Activated T-cell treated with anti-CD3 and anti-CD28 coated beads, Interleukin-2, amount 50 U/mL, for 4 hours (primary cell): Measurements from ENCODE around the gene GALNT1. TPM values are rescaled to one million over a fixed set of nuclear protein-coding genes. Genes with fewer than 3 reads are reported as not detected.

Experiments
- ATAC-seq, 2 donors: fragments of 200-7000 bp; cut with Tn5 transposase; one replicate each; pipeline ENCODE4 v1.10.0; 2021
- DNase-seq: peaks from one replicate; pipeline ENCODE4 v3.0.0-alpha.2; 2020
- H3K27me3 Mint-ChIP-seq: one replicate; pipeline ENCODE4 v1.8.0; 2021; ENCODE audit warnings: low read depth, mixed read lengths
- H3K36me3 Mint-ChIP-seq: one replicate; pipeline ENCODE4 v1.8.0; 2022; ENCODE audit warnings: mixed read lengths; ENCODE audit not compliant: insufficient read depth
- H3K4me1 Mint-ChIP-seq: one replicate; pipeline ENCODE4 v1.8.0; 2021; ENCODE audit warnings: low read depth, mixed read lengths
- H3K4me3 Mint-ChIP-seq: one replicate; pipeline ENCODE4 v1.8.0; 2021; ENCODE audit warnings: mild to moderate bottlenecking, moderate library complexity, mixed read lengths
- H3K9me3 Mint-ChIP-seq: one replicate; pipeline ENCODE4 v1.8.0; 2021; ENCODE audit warnings: mixed read lengths
- total RNA-seq, 3 donors: library from RNA; stranded (reverse); gene quantifications; one replicate each; pipeline ENCODE4 v1.2.1, GENCODE V29; 2021

Gene GALNT1
- total RNA-seq, 3 donors from 2014 or later, result 39.5 to 47.0 (median 43.9) TPM

DNA sequence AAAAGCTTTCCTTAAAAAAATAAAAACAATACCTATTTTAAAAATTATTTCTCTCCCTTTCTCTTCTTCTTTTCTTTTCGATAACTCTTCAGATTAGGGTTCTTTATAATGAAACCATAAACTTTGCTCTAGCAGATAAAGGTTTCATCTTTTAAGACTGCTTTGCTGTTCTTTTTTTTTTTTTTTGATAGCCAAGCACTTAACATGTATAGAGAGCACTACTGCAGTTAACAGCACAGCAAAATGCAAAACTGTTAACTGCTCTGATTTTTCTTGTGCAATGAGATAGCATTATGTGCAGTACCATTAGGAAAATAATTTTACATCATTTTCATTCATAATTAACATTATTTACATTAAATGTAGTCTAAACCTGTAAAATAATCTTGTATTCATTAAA is 36.3 kb downstream of the GALNT1 start:
- Mint-ChIP-seq H3K4me1 (peaks cover 26% of the 10 kb centered on the region), H3K4me3 (no peak overlapping the region), H3K36me3 (peaks cover 1% of the 10 kb centered on the region), H3K27me3 (no peaks in the 10 kb centered on the region), H3K9me3 (no peaks in the 10 kb centered on the region)
- ATAC-seq (no peak), DNase-seq (no peak)

DNA sequence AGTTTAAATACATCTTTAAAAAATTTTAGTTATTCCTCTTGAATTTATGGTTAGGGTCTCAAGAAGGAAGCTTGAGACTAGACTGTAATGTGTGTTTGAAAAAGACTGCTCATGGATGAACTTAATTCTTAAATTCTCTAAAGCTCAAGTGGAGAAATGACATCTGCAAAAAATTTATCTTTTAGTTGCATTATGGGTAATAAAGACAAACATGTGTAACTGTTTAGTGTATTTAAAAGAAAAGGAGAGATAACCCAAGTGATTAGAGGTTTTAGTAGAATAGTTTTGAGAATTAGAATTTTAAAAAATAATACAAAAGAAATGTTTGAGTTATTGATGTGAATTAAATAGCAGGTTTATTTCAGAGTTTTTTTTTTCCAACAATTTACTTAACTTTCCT is 36.7 kb downstream of the GALNT1 start:
- H3K36me3 Mint-ChIP-seq, result peaks cover 1% of the 10 kb centered on the region
- peaks cover 28% of the 10 kb centered on the region for H3K4me1 Mint-ChIP-seq
- no peak overlapping the region for H3K4me3 Mint-ChIP-seq
- ATAC-seq, result no peak
- H3K9me3 Mint-ChIP-seq, result no peaks in the 10 kb centered on the region
- no peaks in the 10 kb centered on the region for H3K27me3 Mint-ChIP-seq
- DNase-seq, result no peak

DNA sequence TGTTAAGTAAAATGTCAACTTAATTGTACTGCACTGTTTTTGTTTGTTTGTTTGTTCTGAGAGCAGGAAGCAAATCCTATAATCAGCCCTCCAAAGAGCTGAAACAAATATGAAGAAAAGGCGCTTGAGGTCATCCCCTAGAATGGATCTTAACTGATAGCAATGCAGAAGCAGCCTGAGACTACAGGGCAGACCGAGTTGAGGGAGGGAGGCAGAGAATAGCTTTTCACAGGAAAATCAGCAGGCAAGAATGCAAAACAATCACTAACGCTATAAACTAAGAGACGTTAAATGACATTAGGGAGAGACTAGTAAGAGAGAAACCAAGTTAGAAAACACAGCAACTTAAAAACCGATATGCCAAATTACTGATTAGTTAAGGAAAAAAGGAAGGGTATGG is 37.2 kb downstream of the GALNT1 start:
- Mint-ChIP-seq H3K27me3 (no peaks in the 10 kb centered on the region), H3K4me3 (no peak overlapping the region), H3K9me3 (no peaks in the 10 kb centered on the region), H3K36me3 (peaks cover 1% of the 10 kb centered on the region), H3K4me1 (peaks cover 31% of the 10 kb centered on the region)
- no peak for ATAC-seq
- DNase-seq, result no peak

DNA sequence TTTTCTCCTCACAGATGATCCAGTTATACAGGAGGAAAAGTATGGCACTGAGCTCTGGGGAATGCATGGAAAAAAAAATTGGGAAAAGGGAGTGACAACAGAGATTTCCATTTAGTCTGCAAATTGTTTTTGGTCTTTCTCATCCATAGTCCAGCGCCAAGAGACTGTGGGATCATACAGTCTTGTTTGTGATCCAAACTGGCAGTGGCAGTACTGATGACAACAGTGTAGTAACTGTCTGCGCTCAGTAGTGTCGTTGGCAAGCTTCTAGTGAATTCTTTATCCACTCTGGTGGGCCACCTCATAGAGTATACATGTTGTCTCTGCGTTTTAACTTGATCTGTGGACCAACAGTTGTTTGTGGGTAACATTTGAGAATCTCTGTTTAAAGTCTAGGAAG is 37.9 kb downstream of the GALNT1 start:
- no peak overlapping the region for H3K4me3 Mint-ChIP-seq
- H3K27me3 Mint-ChIP-seq, result no peaks in the 10 kb centered on the region
- no peaks in the 10 kb centered on the region for H3K9me3 Mint-ChIP-seq
- DNase-seq (no peak), ATAC-seq (no peak)
- peaks cover 36% of the 10 kb centered on the region for H3K4me1 Mint-ChIP-seq
- H3K36me3 Mint-ChIP-seq, result peaks cover 1% of the 10 kb centered on the region

DNA sequence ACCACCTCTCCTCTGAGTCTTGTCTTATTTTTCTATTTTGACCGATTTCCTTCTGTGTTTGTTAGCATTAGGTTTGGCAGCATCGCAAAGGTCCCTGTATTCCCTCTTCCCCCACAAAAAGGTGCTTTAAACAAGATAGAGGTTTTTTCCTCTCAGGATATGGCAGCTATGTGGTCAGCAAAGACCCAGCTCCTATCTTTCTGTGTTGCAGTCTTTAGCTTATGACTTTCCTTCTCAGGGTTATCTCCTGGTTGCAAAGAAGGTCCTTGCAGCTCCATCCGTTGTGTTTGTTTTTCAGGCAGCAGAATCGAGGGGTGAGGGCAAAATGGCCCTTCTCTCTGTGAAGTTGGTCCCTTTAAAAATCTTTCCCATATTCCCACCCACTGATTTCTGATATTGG is 38.4 kb downstream of the GALNT1 start:
- Mint-ChIP-seq H3K4me3 (no peak overlapping the region), H3K27me3 (no peaks in the 10 kb centered on the region), H3K36me3 (peaks cover 1% of the 10 kb centered on the region), H3K4me1 (peaks cover 36% of the 10 kb centered on the region), H3K9me3 (no peaks in the 10 kb centered on the region)
- DNase-seq, result no peak
- ATAC-seq, result no peak

DNA sequence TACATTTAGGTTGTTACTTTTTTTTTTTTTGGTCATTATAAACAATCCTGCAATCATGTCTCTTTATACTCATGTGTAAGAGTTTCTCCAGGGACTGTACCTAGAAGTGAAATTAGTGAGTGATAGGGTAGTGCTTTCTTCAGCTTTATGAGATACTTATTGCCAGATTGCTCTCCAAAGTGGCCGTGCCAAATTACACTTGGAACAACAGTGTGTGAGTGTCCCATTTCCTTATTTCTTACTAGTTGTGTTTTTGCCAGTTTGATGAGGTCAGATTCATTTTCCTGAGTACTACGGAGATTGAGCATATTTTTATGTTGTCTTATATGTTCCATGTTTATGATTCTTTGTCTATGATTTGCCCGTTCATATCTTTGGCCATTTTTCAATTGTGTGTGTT is 39.2 kb downstream of the GALNT1 start:
- peaks cover 5% of the 10 kb centered on the region for H3K36me3 Mint-ChIP-seq
- H3K9me3 Mint-ChIP-seq, result no peaks in the 10 kb centered on the region
- no peak for ATAC-seq
- H3K27me3 Mint-ChIP-seq, result no peaks in the 10 kb centered on the region
- no peak for DNase-seq
- H3K4me1 Mint-ChIP-seq, result peaks cover 31% of the 10 kb centered on the region
- H3K4me3 Mint-ChIP-seq, result no peak overlapping the region

DNA sequence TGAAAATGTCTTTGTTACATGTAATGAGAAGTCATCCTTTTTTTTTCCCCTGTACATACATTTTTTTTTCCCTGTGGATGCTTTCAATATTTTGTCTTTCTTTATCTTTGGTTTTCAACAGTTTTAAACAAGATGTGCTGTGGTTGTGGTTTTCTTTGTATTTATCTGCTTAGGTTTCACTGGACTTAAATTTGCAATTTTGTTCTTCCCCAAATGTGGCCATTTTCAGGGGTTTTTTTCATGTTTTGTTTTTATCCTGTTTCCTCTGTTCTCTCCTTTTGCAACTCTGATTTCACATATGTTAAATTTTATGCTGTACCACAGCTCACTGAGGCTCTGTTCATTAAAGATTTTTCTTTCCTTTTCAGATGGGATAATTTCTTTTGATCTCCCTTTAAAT is 41.7 kb downstream of the GALNT1 start:
- Mint-ChIP-seq H3K9me3 (no peaks in the 10 kb centered on the region), H3K4me3 (no peak overlapping the region), H3K27me3 (no peaks in the 10 kb centered on the region), H3K36me3 (peaks cover 13% of the 10 kb centered on the region), H3K4me1 (peaks cover 31% of the 10 kb centered on the region)
- DNase-seq, result no peak
- no peak for ATAC-seq

DNA sequence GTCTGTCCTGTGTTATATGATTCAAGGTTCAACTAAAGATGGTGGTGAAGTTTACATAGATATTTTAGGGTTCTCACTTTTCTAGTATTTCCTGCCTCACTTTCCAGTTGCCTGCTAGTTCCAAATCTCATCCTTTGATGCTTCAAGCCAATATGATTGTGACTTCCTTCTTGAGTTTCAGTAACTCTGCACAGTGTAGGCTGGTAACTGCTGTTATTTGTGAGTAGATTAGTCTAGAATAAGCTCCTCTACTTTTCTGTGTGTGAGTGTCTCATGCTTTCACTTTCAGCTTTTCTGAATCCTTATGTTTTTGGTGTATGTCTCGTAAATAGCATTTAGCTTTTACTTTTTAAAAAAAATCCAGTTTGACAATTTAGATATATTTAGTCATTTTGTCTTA is 42.6 kb downstream of the GALNT1 start:
- H3K4me1 Mint-ChIP-seq, result peaks cover 30% of the 10 kb centered on the region
- ATAC-seq (peak; percentile 94 to 97), DNase-seq (no peak)
- no peaks in the 10 kb centered on the region for H3K9me3 Mint-ChIP-seq
- peak overlapping the region; percentile 1 for H3K4me3 Mint-ChIP-seq
- peaks cover 18% of the 10 kb centered on the region for H3K36me3 Mint-ChIP-seq
- H3K27me3 Mint-ChIP-seq, result no peaks in the 10 kb centered on the region

DNA sequence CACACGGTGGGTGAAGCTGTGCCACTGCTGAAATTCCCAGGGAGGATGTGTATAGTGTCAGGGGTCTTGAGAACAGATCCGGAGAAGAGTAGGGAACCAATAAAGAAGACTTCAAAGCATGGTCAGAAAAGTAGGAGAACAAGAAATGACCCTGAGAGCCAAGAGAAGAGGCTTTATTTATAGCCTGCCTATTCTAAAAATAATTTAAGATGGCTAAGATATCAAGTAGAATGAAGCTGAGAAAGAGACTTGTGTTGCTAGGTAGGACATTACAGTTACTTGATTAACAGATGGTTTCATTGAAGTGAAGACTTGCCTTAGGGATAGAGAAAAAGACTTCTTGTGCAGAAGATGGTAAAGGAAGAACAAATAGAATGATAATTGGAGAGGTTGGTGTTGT is 43.7 kb downstream of the GALNT1 start:
- Mint-ChIP-seq H3K4me1 (peaks cover 22% of the 10 kb centered on the region), H3K36me3 (peaks cover 20% of the 10 kb centered on the region), H3K27me3 (no peaks in the 10 kb centered on the region), H3K9me3 (peaks cover 2% of the 10 kb centered on the region), H3K4me3 (no peak overlapping the region)
- no peak for DNase-seq
- no peak for ATAC-seq

DNA sequence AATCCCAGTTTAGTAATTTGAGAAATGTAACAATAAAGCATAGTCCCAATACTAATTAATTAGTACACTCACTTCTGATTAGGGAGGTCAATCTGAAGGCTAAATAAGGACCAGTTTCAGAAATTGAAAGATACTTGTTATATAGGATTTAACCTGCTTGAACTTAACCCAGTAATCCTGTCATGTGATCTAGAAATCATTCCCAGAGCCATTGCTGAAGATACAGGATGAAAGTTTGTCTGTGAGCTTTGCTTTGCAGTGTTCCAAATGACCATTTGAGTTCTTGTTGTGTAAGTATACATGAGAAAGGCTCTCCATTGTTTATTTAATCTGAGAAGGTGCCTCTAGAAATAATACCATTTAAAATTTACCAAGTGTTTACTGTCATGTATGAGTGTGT is 52.2 kb downstream of the GALNT1 start:
- Mint-ChIP-seq H3K36me3 (peaks cover 20% of the 10 kb centered on the region), H3K4me3 (no peak overlapping the region), H3K27me3 (no peaks in the 10 kb centered on the region), H3K4me1 (peaks cover 1% of the 10 kb centered on the region), H3K9me3 (peaks cover 9% of the 10 kb centered on the region)
- no peak for DNase-seq
- no peak for ATAC-seq

DNA sequence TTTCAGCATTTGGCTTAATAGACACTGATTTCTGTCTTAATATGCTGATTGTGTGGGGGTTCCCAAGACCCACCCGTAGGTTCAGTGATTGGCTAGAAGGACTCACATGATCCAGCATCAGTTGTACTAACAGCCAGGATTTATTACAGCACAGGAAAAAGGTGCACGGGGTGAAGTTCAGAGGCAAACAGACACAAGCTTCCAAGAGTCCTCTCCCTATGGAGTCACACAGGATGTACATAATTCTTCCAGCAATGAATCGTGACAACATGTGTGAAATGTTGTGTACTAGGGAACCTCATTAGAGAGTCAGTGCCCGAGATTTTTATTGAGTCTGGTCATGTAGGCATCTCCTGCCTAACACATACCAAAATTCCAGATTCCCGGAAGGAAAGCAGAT is 52.8 kb downstream of the GALNT1 start:
- DNase-seq (no peak), ATAC-seq (no peak)
- H3K36me3 Mint-ChIP-seq, result peaks cover 20% of the 10 kb centered on the region
- no peak overlapping the region for H3K4me3 Mint-ChIP-seq
- H3K9me3 Mint-ChIP-seq, result peaks cover 9% of the 10 kb centered on the region
- H3K27me3 Mint-ChIP-seq, result no peaks in the 10 kb centered on the region
- peaks cover 1% of the 10 kb centered on the region for H3K4me1 Mint-ChIP-seq

DNA sequence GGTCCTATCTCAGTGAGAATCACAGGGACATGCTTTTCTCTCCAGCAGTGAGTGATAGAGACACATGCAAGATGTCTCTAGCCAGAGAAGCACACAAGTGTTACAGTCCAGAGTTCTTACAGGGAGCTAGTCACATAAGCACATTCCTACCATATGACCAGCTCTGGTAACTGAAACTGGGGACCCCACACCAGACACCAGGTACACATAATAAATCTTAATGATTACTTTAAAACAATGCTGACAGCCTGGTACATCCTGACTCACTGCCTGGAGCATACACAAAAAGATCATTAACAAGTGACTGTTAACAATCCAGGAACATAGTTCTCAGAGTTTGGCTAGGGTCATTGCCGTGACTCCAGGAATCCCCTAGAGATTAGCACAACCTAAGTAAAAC is 53.6 kb downstream of the GALNT1 start:
- DNase-seq (no peak), ATAC-seq (no peak)
- Mint-ChIP-seq H3K36me3 (peaks cover 18% of the 10 kb centered on the region), H3K4me1 (peaks cover 1% of the 10 kb centered on the region), H3K9me3 (peaks cover 8% of the 10 kb centered on the region), H3K27me3 (no peaks in the 10 kb centered on the region), H3K4me3 (no peak overlapping the region)

DNA sequence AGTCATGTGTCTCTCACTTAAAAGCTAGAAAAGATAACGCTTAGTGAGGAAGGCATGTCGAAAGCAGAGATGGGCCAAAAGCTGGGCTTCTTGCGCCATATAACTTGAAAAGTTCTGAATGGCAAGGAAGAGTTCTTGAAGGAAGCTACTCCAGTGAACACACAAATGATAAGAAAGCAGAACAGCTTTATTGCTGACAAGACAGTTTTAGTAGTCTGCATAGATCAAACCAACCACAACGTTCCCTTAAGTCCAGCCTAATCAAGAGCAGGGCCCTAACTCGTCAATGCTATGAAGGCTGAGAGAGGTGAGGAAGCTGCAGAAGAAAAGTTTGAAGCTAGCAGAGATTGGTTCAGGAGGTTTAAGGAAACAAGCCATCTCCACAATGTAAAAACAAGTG is 55.7 kb downstream of the GALNT1 start:
- H3K4me3 Mint-ChIP-seq, result no peak overlapping the region

DNA sequence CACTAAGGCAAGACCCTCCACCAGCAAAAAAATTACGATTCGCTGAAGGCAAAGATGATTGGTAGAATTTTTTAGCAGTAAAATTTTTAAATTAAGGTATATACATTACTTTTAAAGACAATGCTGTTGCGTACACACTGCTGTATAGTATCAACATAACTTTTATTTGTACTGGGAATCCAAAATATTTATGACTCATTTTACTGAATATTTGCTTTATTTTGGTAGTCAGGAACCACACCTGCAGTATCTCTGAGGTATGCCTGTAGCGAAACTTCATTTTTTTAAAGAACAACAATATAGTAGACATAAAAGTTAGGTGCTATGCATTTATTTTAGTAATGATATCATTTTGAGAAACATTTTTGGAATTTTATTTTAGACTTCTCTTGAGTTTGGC is 57.8 kb downstream of the GALNT1 start:
- Mint-ChIP-seq H3K4me3 (no peak overlapping the region), H3K9me3 (peaks cover 5% of the 10 kb centered on the region), H3K4me1 (peaks cover 1% of the 10 kb centered on the region), H3K36me3 (peaks cover 20% of the 10 kb centered on the region), H3K27me3 (no peaks in the 10 kb centered on the region)
- DNase-seq (no peak), ATAC-seq (no peak)

More for the DNA sequence above, 55.7 kb downstream of the GALNT1 start:
- H3K9me3 Mint-ChIP-seq, result peaks cover 5% of the 10 kb centered on the region
- H3K4me1 Mint-ChIP-seq, result peaks cover 3% of the 10 kb centered on the region
- peaks cover 19% of the 10 kb centered on the region for H3K36me3 Mint-ChIP-seq
- DNase-seq (no peak), ATAC-seq (no peak)
- H3K27me3 Mint-ChIP-seq, result no peaks in the 10 kb centered on the region

DNA sequence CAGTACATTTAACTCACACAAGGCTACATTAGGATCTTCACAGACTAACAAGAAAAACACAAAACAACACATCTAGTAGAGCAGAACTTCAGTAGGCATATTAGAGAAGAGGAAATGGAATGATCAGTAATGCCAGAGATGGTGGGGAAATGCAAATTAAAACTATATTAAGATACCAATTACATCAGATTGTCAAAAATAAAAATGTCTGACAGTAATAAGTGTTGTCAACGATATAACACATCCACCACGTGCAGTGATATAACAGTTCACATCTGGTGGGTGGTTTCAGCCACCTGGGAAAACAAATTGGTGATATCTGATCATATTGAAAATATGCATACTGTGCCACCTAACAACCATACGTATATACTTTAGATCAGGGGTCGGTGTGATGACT is 59.9 kb downstream of the GALNT1 start:
- Mint-ChIP-seq H3K4me3 (no peak overlapping the region), H3K4me1 (peaks cover 1% of the 10 kb centered on the region), H3K27me3 (no peaks in the 10 kb centered on the region), H3K36me3 (peaks cover 14% of the 10 kb centered on the region), H3K9me3 (peaks cover 5% of the 10 kb centered on the region)
- no peak for DNase-seq
- ATAC-seq, result no peak

DNA sequence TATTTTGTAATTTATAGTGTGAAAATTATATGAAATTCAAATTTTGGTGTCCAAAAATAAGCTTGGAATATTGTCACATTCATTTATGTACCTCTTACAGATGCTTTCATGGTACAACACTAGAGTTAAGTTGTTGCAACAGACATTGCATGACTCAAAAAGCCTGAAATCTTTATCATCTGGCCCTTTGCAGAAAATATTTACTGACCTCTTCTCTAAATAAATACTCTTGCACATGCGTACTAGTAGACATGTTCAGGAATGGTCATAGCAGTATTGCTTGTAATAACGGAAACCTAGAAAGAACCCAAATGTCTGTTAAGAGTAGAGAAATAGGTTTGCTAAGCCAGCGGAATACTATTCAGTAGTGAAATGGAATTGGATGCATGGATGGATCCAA is 60.4 kb downstream of the GALNT1 start:
- ATAC-seq (no peak), DNase-seq (no peak)
- Mint-ChIP-seq H3K4me1 (peaks cover 1% of the 10 kb centered on the region), H3K9me3 (peaks cover 3% of the 10 kb centered on the region), H3K27me3 (no peaks in the 10 kb centered on the region), H3K36me3 (peaks cover 15% of the 10 kb centered on the region), H3K4me3 (no peak overlapping the region)
